HG02973 (cell line): ENCODE measurements around the gene PACS2.

Experiments used
- ATAC-seq: cut with Tn5 transposase; IDR thresholded peaks from one replicate; pipeline ENCODE4 v1.9.1; 2021; ENCODE audit warnings: moderate library complexity; ENCODE audit not compliant: unreplicated experiment

The PACS2 gene

GRCh38 chr14:105366386-105367074 is 52.0 kb downstream of the PACS2 start:
- no peak for ATAC-seq

GRCh38 chr14:105367116-105368031 is 52.8 kb downstream of the PACS2 start:
- ATAC-seq, result no peak

GRCh38 chr14:105368032-105368417 is 53.5 kb downstream of the PACS2 start:
- no peak for ATAC-seq

- ATAC-seq, result no peak
Measured at GRCh38 chr14:105368426-105368825, 53.9 kb downstream of the PACS2 start.

- ATAC-seq, result no peak
Measured at GRCh38 chr14:105368910-105369652, 54.5 kb downstream of the PACS2 start.

- ATAC-seq, result no peak
Measured at GRCh38 chr14:105369653-105370040, 55.1 kb downstream of the PACS2 start.

- ATAC-seq, result no peak
Measured at GRCh38 chr14:105374389-105374788, 59.8 kb downstream of the PACS2 start.

- no peak for ATAC-seq
Measured at GRCh38 chr14:105375635-105376057, 61.1 kb downstream of the PACS2 start.

GRCh38 chr14:105376521-105377440 is 62.2 kb downstream of the PACS2 start:
- no peak for ATAC-seq

GRCh38 chr14:105377555-105378182 is 63.1 kb downstream of the PACS2 start:
- no peak for ATAC-seq

GRCh38 chr14:105378199-105378598 is 63.7 kb downstream of the PACS2 start:
- ATAC-seq, result no peak

- ATAC-seq, result no peak
Measured at GRCh38 chr14:105378873-105379685, 64.5 kb downstream of the PACS2 start.

GRCh38 chr14:105379946-105380345 is 65.4 kb downstream of the PACS2 start:
- no peak for ATAC-seq

- no peak for ATAC-seq
Measured at GRCh38 chr14:105380756-105381155, 66.2 kb downstream of the PACS2 start.

GRCh38 chr14:105381446-105382342 is 67.1 kb downstream of the PACS2 start:
- no peak for ATAC-seq

GRCh38 chr14:105382343-105383082 is 68.0 kb downstream of the PACS2 start:
- ATAC-seq, result no peak

GRCh38 chr14:105383083-105383730 is 68.7 kb downstream of the PACS2 start:
- no peak for ATAC-seq
